Neural cell (in vitro differentiated cells): ENCODE data around the gene FLT1. TPM values are rescaled to one million over a fixed set of nuclear protein-coding genes. Genes with fewer than 3 reads are reported as not detected.

ENCODE experiments used
- H2AFZ ChIP-seq: fragments of 200-600, 300-800 bp; sonication (generic), shearing (Covaris generic); 2 replicates; pipeline ENCODE4 v1.6.0; 2014; ENCODE audit warnings: low read depth, mild to moderate bottlenecking, antibody characterized with exemption, low read length, moderate library complexity
- H3F3A ChIP-seq: fragments of 200-600 bp; shearing (Covaris generic); 2 replicates; pipeline ENCODE4 v1.6.1; 2016; ENCODE audit warnings: mild to moderate bottlenecking, moderate library complexity, mixed read lengths, antibody characterized with exemption, low read length; ENCODE audit not compliant: insufficient read depth, poor library complexity, severe bottlenecking
- H3K27ac ChIP-seq: fragments of 200-600, 300-800 bp; sonication (generic), shearing (Covaris generic); 2 replicates; pipeline ENCODE4 v1.5.1; 2014; ENCODE audit warnings: mild to moderate bottlenecking, low read length, moderate library complexity
- H3K27me3 ChIP-seq: fragments of 300-800, 200-600 bp; sonication (generic), shearing (Covaris generic); 2 replicates; pipeline ENCODE4 v1.6.0; 2014; ENCODE audit warnings: mild to moderate bottlenecking, low read depth, low read length, moderate library complexity; ENCODE audit not compliant: insufficient read depth
- H3K36me3 ChIP-seq: fragments of 300-800, 200-600 bp; sonication (generic), shearing (Covaris generic); 2 replicates; pipeline ENCODE4 v1.5.1; 2014; ENCODE audit warnings: mild to moderate bottlenecking, antibody characterized with exemption, low read length, moderate library complexity; ENCODE audit not compliant: insufficient read depth
- H3K4me2 ChIP-seq: fragments of 300-800, 200-600 bp; sonication (generic), shearing (Covaris generic); 2 replicates; pipeline ENCODE4 v1.6.0; 2014; ENCODE audit warnings: mild to moderate bottlenecking, low read length
- H3K4me3 ChIP-seq: fragments of 300-800, 200-600 bp; sonication (generic), shearing (Covaris generic); 2 replicates; pipeline ENCODE4 v1.5.1; 2014; ENCODE audit warnings: mild to moderate bottlenecking, low read length, moderate library complexity
- H3K79me2 ChIP-seq: fragments of 200-600 bp; shearing (Covaris generic); replicated peaks from 2 replicates; pipeline ENCODE4 v1.6.0; 2014; ENCODE audit warnings: mild to moderate bottlenecking, low read length, moderate library complexity; ENCODE audit not compliant: insufficient read depth
- H3K9ac ChIP-seq: fragments of 300-800, 200-600 bp; sonication (generic), shearing (Covaris generic); 2 replicates; pipeline ENCODE4 v1.6.1; 2016; ENCODE audit warnings: mild to moderate bottlenecking, low read length, mixed read lengths
- H3K9me2 ChIP-seq: fragments of 200-600 bp; shearing (Covaris generic); 2 replicates; pipeline ENCODE4 v1.6.1; 2016; ENCODE audit warnings: mild to moderate bottlenecking, low read length, mixed read lengths; ENCODE audit not compliant: insufficient read depth
- H3K9me3 ChIP-seq: fragments of 200-600, 300-800 bp; sonication (generic), shearing (Covaris generic); 2 replicates; pipeline ENCODE4 v1.6.1; 2016; ENCODE audit warnings: mild to moderate bottlenecking, mixed run types, low read length, moderate library complexity, mixed read lengths
- H4K20me1 ChIP-seq: fragments of 200-600 bp; shearing (Covaris generic); 2 replicates; pipeline ENCODE4 v1.6.1; 2016; ENCODE audit warnings: mild to moderate bottlenecking, mixed run types; ENCODE audit not compliant: insufficient read depth
- EP300 ChIP-seq: fragments of 450-650 bp; conservative IDR thresholded peaks from 2 replicates; pipeline ENCODE4 v1.6.1; 2014; ENCODE audit warnings: antibody characterized with exemption, mild to moderate bottlenecking, moderate library complexity; ENCODE audit not compliant: poor library complexity, severe bottlenecking
- EZH2 ChIP-seq: fragments of 200-600, 300-800 bp; shearing (Covaris generic), sonication (generic); IDR thresholded peaks from 2 replicates; pipeline ENCODE4 v1.6.1; 2014; ENCODE audit warnings: antibody characterized with exemption, low read length, borderline replicate concordance, mild to moderate bottlenecking; ENCODE audit not compliant: insufficient read depth, poor library complexity, severe bottlenecking
- MXI1 ChIP-seq: fragments of 450-650 bp; conservative IDR thresholded peaks from 2 replicates; pipeline ENCODE4 v1.6.1; 2014; ENCODE audit warnings: antibody characterized with exemption, mild to moderate bottlenecking; ENCODE audit not compliant: poor library complexity, severe bottlenecking
- POLR2AphosphoS5 ChIP-seq: IDR thresholded peaks from 2 replicates; pipeline ENCODE4 v1.6.1; 2012
- RAD21 ChIP-seq: fragments of 450-650 bp; conservative IDR thresholded peaks from 2 replicates; pipeline ENCODE4 v1.6.1; 2014; ENCODE audit warnings: antibody characterized with exemption, mild to moderate bottlenecking, moderate library complexity
- SMC3 ChIP-seq: fragments of 450-650 bp; conservative IDR thresholded peaks from 2 replicates; pipeline ENCODE4 v1.6.1; 2014; ENCODE audit warnings: antibody characterized with exemption, mild to moderate bottlenecking, moderate library complexity; ENCODE audit not compliant: poor library complexity
- TAF1 ChIP-seq: IDR thresholded peaks from 2 replicates; pipeline ENCODE4 v1.6.1; 2012; ENCODE audit warnings: low read depth
- polyA plus RNA-seq: library from polyadenylated mRNA; depleted of rRNA; stranded (reverse); fragments of >200 nt; gene quantifications from 2 replicates; pipeline ENCODE4 v1.2.3, GENCODE V29; 2014
- TF ChIP-seq, protein P1 (sequence below): fragments of 450-650 bp; IDR thresholded peaks from 2 replicates; pipeline ENCODE4 v1.5.1; 2014; ENCODE audit warnings: antibody characterized with exemption, mild to moderate bottlenecking, moderate library complexity; ENCODE audit not compliant: poor library complexity, severe bottlenecking
- TF ChIP-seq, protein P2 (sequence below): IDR thresholded peaks from 2 replicates; pipeline ENCODE4 v1.6.1; 2012; ENCODE audit warnings: borderline replicate concordance

The FLT1 gene
- polyA plus RNA-seq, 1 donor from 2014 or later: not detected

DNA sequence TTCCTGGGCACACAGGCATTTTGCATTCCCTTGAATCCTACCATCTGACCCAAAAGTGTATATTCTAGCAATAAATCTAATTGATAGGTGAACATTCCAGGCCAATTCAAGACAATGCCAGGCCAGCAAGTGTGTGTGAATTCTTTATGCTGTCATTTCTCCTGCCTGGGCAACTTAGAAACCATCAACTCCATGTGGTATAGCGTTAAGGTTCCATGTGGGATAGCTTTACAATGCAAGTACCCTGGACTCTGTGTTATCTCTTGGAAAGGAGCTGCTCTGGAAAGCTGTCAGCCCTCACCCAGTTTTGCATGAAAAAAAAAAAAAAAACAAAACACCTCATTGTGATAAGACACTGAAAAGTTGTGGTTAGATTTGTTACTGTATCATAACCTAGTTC is 15.6 kb upstream of the FLT1 start:
- H3K27ac ChIP-seq: no peak overlapping the region
- no peaks in the 10 kb centered on the region for H3K27me3 ChIP-seq
- no peak overlapping the region for H3K9ac ChIP-seq
- no peaks in the 10 kb centered on the region for H3K9me3 ChIP-seq
- no peaks in the 10 kb centered on the region for H3K9me2 ChIP-seq
- no peaks in the 10 kb centered on the region for H4K20me1 ChIP-seq
- TF ChIP-seq RAD21 (no peak), EP300 (no peak), SMC3 (no peak), EZH2 (no peak), TAF1 (no peak), POLR2AphosphoS5 (no peak), MXI1 (no peak)
- TF ChIP-seq, protein P1, sequence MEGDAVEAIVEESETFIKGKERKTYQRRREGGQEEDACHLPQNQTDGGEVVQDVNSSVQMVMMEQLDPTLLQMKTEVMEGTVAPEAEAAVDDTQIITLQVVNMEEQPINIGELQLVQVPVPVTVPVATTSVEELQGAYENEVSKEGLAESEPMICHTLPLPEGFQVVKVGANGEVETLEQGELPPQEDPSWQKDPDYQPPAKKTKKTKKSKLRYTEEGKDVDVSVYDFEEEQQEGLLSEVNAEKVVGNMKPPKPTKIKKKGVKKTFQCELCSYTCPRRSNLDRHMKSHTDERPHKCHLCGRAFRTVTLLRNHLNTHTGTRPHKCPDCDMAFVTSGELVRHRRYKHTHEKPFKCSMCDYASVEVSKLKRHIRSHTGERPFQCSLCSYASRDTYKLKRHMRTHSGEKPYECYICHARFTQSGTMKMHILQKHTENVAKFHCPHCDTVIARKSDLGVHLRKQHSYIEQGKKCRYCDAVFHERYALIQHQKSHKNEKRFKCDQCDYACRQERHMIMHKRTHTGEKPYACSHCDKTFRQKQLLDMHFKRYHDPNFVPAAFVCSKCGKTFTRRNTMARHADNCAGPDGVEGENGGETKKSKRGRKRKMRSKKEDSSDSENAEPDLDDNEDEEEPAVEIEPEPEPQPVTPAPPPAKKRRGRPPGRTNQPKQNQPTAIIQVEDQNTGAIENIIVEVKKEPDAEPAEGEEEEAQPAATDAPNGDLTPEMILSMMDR: no peak
- TF ChIP-seq, protein P2, sequence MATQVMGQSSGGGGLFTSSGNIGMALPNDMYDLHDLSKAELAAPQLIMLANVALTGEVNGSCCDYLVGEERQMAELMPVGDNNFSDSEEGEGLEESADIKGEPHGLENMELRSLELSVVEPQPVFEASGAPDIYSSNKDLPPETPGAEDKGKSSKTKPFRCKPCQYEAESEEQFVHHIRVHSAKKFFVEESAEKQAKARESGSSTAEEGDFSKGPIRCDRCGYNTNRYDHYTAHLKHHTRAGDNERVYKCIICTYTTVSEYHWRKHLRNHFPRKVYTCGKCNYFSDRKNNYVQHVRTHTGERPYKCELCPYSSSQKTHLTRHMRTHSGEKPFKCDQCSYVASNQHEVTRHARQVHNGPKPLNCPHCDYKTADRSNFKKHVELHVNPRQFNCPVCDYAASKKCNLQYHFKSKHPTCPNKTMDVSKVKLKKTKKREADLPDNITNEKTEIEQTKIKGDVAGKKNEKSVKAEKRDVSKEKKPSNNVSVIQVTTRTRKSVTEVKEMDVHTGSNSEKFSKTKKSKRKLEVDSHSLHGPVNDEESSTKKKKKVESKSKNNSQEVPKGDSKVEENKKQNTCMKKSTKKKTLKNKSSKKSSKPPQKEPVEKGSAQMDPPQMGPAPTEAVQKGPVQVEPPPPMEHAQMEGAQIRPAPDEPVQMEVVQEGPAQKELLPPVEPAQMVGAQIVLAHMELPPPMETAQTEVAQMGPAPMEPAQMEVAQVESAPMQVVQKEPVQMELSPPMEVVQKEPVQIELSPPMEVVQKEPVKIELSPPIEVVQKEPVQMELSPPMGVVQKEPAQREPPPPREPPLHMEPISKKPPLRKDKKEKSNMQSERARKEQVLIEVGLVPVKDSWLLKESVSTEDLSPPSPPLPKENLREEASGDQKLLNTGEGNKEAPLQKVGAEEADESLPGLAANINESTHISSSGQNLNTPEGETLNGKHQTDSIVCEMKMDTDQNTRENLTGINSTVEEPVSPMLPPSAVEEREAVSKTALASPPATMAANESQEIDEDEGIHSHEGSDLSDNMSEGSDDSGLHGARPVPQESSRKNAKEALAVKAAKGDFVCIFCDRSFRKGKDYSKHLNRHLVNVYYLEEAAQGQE: no peak
- H3K36me3 ChIP-seq: no peaks in the 10 kb centered on the region
- no peaks in the 10 kb centered on the region for H3K79me2 ChIP-seq
- no peaks in the 10 kb centered on the region for H3F3A ChIP-seq
- no peak overlapping the region for H2AFZ ChIP-seq
- H3K4me2 ChIP-seq: no peak overlapping the region
- H3K4me3 ChIP-seq: no peak overlapping the region

DNA sequence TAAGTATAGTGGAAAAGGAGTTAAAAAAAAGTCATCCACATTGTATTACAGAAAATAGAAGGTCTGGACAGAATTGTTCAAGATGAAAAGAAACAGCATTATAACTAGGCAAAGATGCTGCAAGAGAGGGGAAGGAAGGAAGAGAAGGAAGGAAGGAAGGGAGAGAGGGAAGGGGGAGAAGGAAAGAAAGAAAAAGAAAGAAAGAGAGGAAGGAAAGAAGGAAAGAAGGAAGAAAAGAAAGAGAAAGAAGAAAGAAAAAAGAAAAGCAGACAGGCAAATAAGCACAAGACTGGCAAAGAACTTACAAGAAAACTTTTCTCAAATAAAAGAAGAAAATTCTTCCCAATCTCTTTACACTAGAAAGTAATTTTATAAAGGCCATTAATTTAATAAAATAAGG is 15.1 kb upstream of the FLT1 start:
- Histone ChIP-seq H3K4me3 (no peak overlapping the region), H3K9me3 (no peaks in the 10 kb centered on the region), H3K27ac (no peak overlapping the region), H3K9me2 (no peaks in the 10 kb centered on the region), H3K36me3 (no peaks in the 10 kb centered on the region), H3K79me2 (no peaks in the 10 kb centered on the region), H3K4me2 (no peak overlapping the region), H4K20me1 (no peaks in the 10 kb centered on the region), H3K9ac (no peak overlapping the region), H3F3A (no peaks in the 10 kb centered on the region), H3K27me3 (no peaks in the 10 kb centered on the region), H2AFZ (no peak overlapping the region)
- no peak for TF ChIP-seq POLR2AphosphoS5
- TF ChIP-seq, protein P1: no peak
- no peak for TF ChIP-seq EP300
- TF ChIP-seq, protein P2: no peak
- TF ChIP-seq MXI1: no peak
- no peak for TF ChIP-seq RAD21
- TF ChIP-seq SMC3: no peak
